ENCODE data around the gene PCSK6.
A peak's percentile ranks its signal among the peaks of the same experiment; 100 is the strongest.

The PCSK6 gene

GRCh38 chr15:101489599-101490407, at the start of gene PCSK6:
Gene PCSK6 (minus strand): TSS chr15:101489707. CDS start chr15:101489670, 37 bp downstream.
- FAIRE-seq = no peak

- no peak for FAIRE-seq
Measured at GRCh38 chr15:101538996-101539395, 49.5 kb upstream of the PCSK6 start.

DNA sequence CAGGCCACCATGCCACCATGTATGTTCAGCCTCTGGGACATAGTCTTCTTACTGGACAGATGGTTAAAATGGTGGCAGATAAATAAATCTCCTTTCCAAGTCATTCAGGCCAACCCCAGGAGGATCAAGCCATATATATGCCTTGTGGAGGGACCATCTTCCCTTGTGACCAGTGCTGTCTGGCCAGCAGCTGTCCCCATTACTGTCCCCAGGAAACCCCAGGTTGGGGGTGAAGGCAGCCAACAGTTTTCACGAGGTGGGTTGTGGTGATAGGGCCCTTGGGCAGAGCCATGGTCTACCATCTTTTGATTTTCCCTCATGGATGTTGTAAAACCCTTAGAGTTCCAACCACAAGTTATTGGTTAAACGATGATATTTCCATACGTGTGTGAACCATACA, 48.7 kb upstream of the PCSK6 start:
- no peak for FAIRE-seq

DNA sequence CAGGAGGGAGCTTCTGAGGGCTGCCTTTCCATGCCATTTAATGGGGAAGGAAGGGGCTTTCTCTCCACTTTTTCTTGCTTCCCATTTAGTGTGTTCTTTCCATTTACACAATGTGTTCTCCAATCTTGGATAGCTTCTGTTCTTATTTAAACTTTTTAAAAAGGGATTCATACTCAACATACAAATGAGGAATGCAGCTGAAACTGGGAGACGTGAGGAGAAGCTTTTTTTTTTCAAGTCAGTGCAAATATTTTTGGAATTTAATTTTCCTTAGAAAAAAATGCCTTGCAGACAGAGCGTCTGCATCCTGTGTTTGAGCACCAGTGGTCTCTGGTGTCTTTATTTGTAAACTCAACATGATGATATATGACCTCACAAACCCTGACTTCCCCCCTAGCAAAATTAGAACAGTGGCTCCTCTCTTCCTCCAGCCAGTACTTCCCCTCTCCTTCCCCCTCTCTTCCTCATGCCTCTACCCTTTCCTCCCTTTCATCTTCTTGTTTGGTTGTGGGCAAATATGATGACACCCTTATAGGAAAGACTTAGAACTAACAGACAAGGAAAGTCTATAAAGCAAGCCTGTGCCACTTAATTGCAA, 48.1 kb upstream of the PCSK6 start:
- peak; percentile 78 for FAIRE-seq

GRCh38 chr15:101536875-101537405, 47.4 kb upstream of the PCSK6 start:
- FAIRE-seq = no peak

GRCh38 chr15:101536166-101536874, 46.8 kb upstream of the PCSK6 start:
- no peak for FAIRE-seq

DNA sequence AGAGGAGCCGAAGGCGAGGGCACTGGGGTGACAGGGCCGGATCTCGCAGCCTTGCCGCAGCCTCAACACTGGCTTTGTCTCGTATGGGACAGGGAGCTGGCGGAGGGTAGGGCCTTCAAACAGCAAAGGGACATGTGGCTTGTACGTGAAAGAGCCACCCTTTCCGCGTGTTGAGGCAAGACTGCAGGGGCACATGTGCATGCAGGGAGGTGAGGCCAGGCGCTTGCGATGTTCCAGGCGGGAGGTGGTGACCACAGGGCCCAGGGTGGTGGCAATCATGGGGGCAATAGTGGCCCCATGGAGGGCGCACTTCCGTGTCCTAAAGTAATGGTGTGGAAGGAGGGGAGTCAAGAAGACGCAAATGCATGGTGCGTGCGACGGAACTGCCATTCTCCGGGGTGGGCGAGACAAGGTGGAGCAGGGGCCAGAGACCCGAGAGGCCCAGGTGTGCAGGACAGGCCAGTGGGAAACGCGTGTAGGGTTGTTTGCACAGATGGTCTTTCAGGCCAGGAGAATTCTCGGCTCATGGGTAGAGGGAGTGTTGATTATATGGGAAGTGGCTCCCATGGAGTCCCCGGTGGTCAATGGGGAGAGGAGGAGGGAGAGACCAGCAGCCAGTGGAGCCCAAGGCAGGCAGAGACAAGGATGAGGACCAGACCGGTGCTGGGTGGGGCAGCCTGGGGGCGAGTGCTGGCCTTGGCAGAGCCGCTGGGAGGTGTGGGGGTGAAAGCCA, 45.8 kb upstream of the PCSK6 start:
- FAIRE-seq = no peak

- no peak for FAIRE-seq
Measured at GRCh38 chr15:101534376-101534970, 45.0 kb upstream of the PCSK6 start.

- FAIRE-seq = no peak
Measured at GRCh38 chr15:101533371-101534140, 44.0 kb upstream of the PCSK6 start.

DNA sequence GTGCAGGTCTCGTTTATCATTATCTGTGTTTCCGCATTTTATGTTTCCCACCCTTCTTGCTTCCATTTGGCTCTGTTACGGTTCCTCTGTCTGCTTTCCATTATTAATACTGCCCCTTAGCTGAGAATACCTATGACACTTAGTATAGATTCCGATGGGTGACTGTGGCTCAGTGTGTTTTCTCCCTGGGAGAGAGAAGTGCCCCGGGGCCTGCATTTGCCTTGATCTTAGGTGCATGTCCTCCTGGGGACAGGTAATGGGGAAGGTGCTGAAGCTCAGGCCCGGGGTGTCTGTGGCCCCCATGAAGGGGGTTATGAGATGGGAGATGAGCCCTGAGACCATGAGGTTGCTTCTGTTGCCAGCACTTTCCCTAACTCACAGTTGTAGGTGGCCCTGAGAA, 43.4 kb upstream of the PCSK6 start:
- FAIRE-seq = no peak

GRCh38 chr15:101531170-101531569, 41.7 kb upstream of the PCSK6 start:
- FAIRE-seq = no peak

DNA sequence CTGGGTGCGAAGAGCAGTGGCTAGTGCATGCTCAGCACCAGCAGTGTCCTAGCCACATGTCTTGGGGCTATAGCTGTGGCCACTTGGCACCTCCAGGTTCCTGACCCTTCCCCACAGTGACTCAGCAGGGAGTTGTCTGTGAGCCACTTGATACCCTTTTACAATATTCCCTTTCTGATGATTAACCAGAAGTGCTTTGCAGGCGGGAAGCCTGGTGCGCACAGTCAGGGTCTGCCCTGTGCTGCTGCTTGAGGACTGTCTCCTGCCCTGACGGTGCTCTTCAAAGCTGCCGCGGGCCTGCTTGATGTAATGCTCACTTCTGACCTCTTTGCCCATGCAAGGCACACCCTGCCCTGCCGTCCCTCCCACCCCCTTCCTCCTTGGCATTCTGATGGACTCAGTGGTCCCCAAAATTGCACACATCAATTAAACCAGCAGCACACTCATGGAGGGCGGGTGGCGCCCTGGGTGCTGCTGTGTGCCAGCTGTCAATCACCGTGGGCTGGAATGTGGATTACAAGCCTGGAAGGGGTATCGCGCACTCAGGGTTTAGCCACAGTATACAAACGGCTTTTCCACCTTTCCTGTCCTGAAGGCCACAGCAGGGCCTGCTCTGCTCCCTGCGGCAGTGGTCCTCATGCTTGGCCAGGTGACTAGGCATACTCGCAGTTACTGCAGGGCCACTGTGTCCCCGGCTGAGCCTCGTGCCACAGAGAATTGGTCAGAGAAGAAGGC, 40.9 kb upstream of the PCSK6 start:
- no peak for FAIRE-seq

DNA sequence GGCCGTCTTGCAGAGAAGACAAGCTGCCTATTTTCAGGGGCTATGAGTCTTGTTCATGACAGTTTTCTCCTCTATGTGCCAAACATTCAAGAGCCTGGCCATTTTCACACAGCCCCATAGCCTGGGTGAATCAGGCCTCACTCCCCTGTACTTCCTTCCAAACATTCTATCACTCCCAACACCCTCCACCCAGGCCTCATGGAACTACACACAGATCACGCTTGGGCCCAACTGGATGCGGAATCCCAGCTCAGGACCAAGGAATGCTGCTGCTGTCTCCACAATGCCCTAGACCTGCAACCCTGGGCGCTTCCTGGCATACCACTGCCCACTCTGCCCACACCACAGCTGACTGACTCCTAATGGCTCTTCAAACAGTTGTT, 39.4 kb upstream of the PCSK6 start:
- no peak for FAIRE-seq

- FAIRE-seq = no peak
Measured at GRCh38 chr15:101528108-101528916, 38.8 kb upstream of the PCSK6 start.

GRCh38 chr15:101526890-101527289, 37.4 kb upstream of the PCSK6 start:
- no peak for FAIRE-seq

DNA sequence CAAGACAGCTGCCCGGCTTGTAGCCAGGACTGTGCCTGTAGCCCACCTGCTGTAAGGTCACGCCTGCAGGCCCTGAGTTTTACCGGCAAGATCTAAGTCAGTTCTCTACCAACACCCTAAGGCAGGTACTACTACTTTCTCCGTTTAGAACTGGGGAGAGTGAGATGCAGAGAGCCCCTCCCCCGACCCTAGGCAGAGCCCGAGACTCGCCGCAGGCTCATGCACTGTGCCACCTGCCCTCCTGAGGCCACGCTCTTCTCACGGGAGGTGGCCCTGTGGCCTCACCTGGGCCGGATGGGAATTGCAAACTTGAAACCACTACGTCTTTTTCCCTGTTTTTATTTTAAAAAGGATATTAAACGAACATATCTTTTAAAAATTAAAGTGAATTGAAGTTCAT, 36.9 kb upstream of the PCSK6 start:
- FAIRE-seq = no peak

DNA sequence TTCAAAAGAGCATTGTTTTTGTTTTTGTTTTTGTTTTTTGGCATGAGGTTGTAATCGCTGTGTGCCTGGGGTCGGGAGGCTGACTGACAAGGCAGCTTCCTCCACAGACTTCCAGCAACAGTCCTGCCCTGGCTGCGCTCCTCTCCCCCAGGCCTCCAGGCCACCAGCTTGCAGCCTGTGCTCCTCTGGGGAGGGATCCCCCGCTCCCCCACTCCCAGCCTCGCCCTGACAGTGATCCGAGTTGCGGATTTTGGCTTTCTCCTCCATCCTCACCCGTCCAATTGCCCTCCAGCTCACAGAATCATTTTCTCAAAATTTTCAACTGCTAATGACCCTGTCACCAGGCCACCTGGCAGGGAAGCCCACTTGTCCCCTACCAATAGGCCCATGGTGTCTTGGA, 36.5 kb upstream of the PCSK6 start:
- FAIRE-seq = no peak

DNA sequence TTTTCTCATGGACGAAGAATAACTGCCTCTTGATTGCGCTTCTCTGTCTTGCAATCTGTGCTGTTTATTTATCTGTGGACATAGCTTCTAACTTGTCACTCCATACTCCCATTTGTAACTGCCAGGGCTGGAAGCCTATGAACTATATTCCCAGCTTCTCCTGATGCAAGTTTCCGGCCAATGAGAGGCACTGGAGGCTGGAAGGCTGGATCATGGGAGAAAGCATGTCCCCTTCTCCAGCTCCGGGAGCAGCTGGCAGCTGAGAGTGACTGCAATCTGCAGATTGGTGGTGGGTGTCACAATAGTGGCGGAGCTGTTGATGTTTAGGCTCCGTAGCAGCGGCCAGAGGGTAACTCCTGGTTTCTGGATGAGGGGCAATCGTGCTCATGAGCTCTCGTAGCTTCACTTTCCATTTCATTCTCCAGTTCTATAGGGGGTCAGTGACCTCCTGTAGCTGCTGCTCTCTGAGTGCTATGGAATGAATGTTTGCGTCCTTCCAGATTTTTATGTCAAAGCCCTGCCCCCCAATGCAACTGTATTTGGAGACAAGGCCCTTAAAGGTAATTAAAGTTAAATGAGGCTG, 35.7 kb upstream of the PCSK6 start:
- no peak for FAIRE-seq

GRCh38 chr15:101523560-101523940, 34.0 kb upstream of the PCSK6 start:
- no peak for FAIRE-seq
